Suprapubic skin (tissue), 4 donors: ENCODE data around the gene SMOC2.

Experiments
- CTCF ChIP-seq, 2 donors: fragments of 200-600 bp in 1 of 2; fragments of 450-650 bp in 1 of 2; sonication (generic) in 1 of 2; IDR thresholded peaks; one replicate each; pipeline ENCODE4 v1.5.1; 2016 to 2019; ENCODE audit warnings: antibody characterized with exemption in 2 of 2, mild to moderate bottlenecking in 1 of 2, moderate library complexity in 1 of 2
- POLR2A ChIP-seq, 2 donors: fragments of 450-650 bp; IDR thresholded peaks; one replicate each; pipeline ENCODE4 v1.6.1; 2017; ENCODE audit warnings: antibody characterized with exemption in 2 of 2, mild to moderate bottlenecking in 2 of 2, moderate library complexity in 2 of 2
- POLR2AphosphoS5 ChIP-seq, 3 donors: sonication (generic); formaldehyde crosslinking; IDR thresholded peaks; one replicate each; pipeline ENCODE4 v1.6.1; 2017; ENCODE audit warnings: antibody characterized with exemption in 3 of 3

- TF ChIP-seq CTCF (IDR thresholded peaks at IDR 0.05) = peak in 1 of 2 donors; percentile 28
- no peak for TF ChIP-seq POLR2A (IDR thresholded peaks at IDR 0.05)
- TF ChIP-seq POLR2AphosphoS5 (IDR thresholded peaks at IDR 0.05) = no peak
Measured at GRCh38 chr6:168713839-168714238, 272.9 kb downstream of the SMOC2 start.
